Endothelial cell of umbilical vein (primary cell): Measurements from ENCODE around the gene SLC26A2.

ENCODE experiments used
- EZH2 ChIP-seq: IDR thresholded peaks from 2 replicates; pipeline ENCODE4 v1.6.1; 2012; ENCODE audit warnings: borderline replicate concordance, low read depth, mild to moderate bottlenecking, moderate library complexity, low read length, inconsistent platforms; ENCODE audit not compliant: severe bottlenecking
- TF ChIP-seq, protein P1 (sequence below), 2 donors: IDR thresholded peaks; 1 replicate in 1 of 2; 2 replicates in 1 of 2; pipeline ENCODE4 v1.5.1; 2011; ENCODE audit warnings: low read length in 2 of 2, mild to moderate bottlenecking in 2 of 2, moderate library complexity in 2 of 2, control low read depth in 1 of 2, inconsistent platforms in 1 of 2, low read depth in 1 of 2; ENCODE audit not compliant: insufficient read depth in 1 of 2; ENCODE audit errors: extremely low read depth in 1 of 2

DNA sequence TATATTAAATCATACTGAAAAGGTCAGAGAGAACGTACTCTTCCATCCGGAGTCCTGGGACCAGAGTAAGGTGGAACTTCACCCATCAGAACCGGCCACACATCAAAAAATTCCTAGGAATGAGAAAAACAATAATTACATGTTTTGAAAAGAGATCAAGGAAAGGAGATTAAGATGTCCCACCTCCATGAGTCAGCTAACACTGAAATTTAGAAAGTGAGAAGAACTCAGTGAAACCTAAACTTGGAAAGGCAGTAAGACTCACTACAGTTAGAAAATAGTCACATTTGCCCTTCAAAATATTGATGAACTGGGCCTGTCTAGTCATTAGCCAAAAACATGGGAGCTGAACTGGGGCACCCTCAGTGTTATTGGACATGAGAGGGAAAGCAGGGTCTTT is 39.0 kb upstream of the SLC26A2 start:
- TF ChIP-seq, protein P1, sequence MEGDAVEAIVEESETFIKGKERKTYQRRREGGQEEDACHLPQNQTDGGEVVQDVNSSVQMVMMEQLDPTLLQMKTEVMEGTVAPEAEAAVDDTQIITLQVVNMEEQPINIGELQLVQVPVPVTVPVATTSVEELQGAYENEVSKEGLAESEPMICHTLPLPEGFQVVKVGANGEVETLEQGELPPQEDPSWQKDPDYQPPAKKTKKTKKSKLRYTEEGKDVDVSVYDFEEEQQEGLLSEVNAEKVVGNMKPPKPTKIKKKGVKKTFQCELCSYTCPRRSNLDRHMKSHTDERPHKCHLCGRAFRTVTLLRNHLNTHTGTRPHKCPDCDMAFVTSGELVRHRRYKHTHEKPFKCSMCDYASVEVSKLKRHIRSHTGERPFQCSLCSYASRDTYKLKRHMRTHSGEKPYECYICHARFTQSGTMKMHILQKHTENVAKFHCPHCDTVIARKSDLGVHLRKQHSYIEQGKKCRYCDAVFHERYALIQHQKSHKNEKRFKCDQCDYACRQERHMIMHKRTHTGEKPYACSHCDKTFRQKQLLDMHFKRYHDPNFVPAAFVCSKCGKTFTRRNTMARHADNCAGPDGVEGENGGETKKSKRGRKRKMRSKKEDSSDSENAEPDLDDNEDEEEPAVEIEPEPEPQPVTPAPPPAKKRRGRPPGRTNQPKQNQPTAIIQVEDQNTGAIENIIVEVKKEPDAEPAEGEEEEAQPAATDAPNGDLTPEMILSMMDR (IDR thresholded peaks at IDR 0.05; ENCODE audit: extremely low read depth in 1 of 2, insufficient read depth in 1 of 2, low read depth in 1 of 2, low read length in 2 of 2), result no peak
- no peak for TF ChIP-seq EZH2
